Measurements from ENCODE around the gene SOX8.

GRCh38 chr16:970386-970765 lies 11.2 kb upstream of the SOX8 start:
- TF ChIP-seq YY1 (IDR thresholded peaks at IDR 0.05; ENCODE audit: low read depth) (no peak), CEBPB (IDR thresholded peaks at IDR 0.05) (no peak)

Measured in Ishikawa (cell line).